Activated CD8-positive, alpha-beta memory T cell treated with anti-CD3 and anti-CD28 coated beads, Interleukin-2, amount 50 U/mL, for 24 hours (primary cell): ENCODE data around the gene HNRNPLL.

Source experiments
- DNase-seq: peaks from one replicate; pipeline ENCODE4 v3.0.0-alpha.2; 2020; ENCODE audit errors: extremely low read depth

The HNRNPLL gene

GRCh38 chr2:38528534-38528933, 74.2 kb downstream of the HNRNPLL start:
- no peak for DNase-seq

- no peak for DNase-seq
These were observed 74.7 kb downstream of the HNRNPLL start for GRCh38 chr2:38528008-38528442.

- DNase-seq = no peak
These were observed 75.3 kb downstream of the HNRNPLL start for GRCh38 chr2:38527338-38528007.

DNA sequence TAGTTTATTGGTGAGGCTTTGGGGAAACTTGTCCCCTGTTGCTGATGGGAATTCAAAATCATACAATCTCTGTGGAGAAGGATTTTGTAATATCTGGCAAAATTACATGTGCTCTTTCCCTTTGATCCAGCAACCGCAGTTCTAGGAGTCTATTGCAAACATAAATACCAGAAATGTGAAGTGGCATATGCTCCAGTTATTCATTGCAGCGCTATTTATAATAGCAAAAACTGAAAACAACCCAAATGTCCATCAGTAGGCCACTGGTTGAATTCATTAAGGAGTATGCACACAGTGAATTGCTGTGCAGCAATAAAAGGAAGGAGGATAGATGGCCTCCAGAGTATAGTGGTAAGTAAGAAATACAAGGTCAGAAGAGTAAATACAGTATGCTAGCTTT, 76.5 kb downstream of the HNRNPLL start:
- no peak for DNase-seq

DNA sequence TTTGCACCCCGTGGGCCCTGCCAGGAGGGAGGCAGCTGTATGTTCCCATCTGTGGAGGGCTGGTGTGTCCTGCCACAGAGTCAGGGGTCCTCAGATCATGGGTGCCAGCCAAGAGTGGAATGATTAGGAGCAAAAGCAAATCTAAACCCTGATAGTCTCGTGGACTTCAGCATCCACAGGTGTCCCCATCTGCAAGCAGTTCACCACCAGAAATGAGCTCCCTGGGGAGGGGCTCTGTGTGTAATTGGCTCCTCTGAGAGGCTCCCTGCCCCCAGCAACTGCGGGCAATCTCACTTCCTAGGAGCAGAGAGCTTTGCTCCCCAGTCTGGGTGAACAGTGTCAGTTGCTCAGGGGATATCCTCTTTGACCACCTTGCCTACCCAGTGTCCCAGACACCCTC, 78.1 kb downstream of the HNRNPLL start:
- DNase-seq = no peak

DNA sequence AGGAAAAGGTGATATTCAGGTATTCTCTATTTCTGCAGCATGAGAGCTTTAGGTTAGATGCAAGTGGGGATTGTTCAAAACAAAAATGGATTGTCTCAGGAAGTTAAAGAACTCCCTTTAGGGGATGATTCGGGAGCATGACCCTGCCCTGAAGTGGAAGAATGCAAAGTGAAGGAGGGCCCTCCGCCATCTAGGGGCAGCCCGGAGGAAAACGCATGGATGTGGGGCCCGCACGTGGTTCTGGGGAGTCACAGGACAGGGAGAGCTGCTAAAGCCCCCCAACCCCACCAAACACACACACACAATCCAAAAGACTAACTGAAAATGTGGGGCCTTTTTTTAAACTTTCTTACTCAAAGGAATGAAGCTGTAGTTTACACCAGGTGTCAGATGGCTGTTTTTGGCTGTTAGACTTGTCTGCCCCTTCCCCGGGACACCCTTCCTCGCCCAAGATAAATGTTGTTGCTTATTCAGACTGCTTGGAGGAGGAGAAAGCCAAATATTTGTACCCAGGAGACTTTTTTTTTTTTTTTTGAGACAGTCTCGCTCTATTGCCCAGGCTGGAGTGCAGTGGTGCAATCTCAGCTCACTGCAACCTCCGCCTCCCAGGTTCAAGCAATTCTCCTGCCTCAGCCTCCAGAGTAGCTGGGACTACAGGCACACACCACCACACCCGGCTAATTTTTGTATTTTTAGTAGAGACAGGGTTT, 78.8 kb downstream of the HNRNPLL start:
- DNase-seq = no peak

- no peak for DNase-seq
These were observed 79.9 kb downstream of the HNRNPLL start for GRCh38 chr2:38522754-38523349.

- DNase-seq = no peak
These were observed 80.9 kb downstream of the HNRNPLL start for GRCh38 chr2:38521835-38522234.

DNA sequence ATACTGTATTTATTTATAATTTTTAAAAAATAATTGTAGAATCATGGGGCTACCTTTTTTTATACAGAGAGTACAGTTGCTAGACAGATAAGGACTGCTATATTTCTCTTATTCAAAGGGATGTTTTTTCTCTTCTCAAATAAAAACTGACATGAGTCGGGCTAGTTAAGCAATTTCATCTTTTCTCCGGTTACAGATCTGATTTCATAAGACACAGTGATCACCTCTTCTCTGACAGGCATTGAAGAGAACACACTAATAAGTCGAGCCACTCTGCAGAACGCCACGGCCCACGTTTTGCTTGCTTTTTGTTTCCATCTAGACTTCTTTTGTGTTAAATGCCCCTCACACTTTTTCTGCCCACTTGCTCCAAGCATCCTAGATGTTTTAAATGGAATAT, 85.4 kb downstream of the HNRNPLL start:
- DNase-seq = no peak

- no peak for DNase-seq
These were observed 86.2 kb downstream of the HNRNPLL start for GRCh38 chr2:38516526-38516925.

DNA sequence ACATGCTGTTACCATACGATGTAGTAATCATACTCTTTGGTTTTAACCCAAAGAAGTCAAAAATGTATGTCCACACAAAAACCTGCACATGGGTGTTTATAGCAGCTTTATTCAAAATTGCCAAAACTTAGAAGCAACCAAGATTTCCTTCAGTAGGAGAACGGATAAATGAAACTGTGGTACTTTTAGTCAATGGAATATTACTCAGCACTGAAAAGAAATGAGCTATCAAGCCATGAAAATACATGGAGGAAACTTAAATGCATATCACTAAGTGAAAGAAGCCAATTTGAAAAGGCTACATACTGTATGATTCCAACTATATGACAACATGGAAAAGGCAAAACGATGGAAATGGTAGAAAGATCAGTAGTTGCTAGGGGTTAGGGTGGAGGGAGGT, 86.6 kb downstream of the HNRNPLL start:
- DNase-seq = no peak

GRCh38 chr2:38515155-38516074, 87.3 kb downstream of the HNRNPLL start:
- no peak for DNase-seq

GRCh38 chr2:38514603-38515154, 88.0 kb downstream of the HNRNPLL start:
- DNase-seq = no peak

- DNase-seq = no peak
These were observed 90.5 kb downstream of the HNRNPLL start for GRCh38 chr2:38512211-38512610.
